Epithelial cell of proximal tubule (primary cell): Measurements from ENCODE around the gene TMC6. TPM values are rescaled to one million over a fixed set of nuclear protein-coding genes. Genes with fewer than 3 reads are reported as not detected.

ENCODE experiments used
- DNase-seq: peaks from one replicate; pipeline ENCODE4 v3.0.0-alpha.2; 2011; ENCODE audit warnings: low read depth
- H3K4me3 ChIP-seq: 2 replicates; pipeline ENCODE4 v1.5.1; 2011; ENCODE audit warnings: low read depth, mild to moderate bottlenecking, low read length
- total RNA-seq: library from RNA; depleted of rRNA; stranded (reverse); fragments of >200 nt; gene quantifications from 2 replicates; pipeline ENCODE4 v1.2.3, GENCODE V29; 2015
- TF ChIP-seq, protein P1 (sequence below): conservative IDR thresholded peaks from 2 replicates; pipeline ENCODE4 v1.5.1; 2012; ENCODE audit warnings: low read depth, mild to moderate bottlenecking, low read length

The TMC6 gene
- total RNA-seq, 1 donor from 2014 or later = 52.1 TPM

- no peak overlapping the region for H3K4me3 ChIP-seq
- TF ChIP-seq, protein P1, sequence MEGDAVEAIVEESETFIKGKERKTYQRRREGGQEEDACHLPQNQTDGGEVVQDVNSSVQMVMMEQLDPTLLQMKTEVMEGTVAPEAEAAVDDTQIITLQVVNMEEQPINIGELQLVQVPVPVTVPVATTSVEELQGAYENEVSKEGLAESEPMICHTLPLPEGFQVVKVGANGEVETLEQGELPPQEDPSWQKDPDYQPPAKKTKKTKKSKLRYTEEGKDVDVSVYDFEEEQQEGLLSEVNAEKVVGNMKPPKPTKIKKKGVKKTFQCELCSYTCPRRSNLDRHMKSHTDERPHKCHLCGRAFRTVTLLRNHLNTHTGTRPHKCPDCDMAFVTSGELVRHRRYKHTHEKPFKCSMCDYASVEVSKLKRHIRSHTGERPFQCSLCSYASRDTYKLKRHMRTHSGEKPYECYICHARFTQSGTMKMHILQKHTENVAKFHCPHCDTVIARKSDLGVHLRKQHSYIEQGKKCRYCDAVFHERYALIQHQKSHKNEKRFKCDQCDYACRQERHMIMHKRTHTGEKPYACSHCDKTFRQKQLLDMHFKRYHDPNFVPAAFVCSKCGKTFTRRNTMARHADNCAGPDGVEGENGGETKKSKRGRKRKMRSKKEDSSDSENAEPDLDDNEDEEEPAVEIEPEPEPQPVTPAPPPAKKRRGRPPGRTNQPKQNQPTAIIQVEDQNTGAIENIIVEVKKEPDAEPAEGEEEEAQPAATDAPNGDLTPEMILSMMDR = no peak
- DNase-seq = no peak
These were observed 20.4 kb downstream of the TMC6 start for GRCh38 chr17:78107976-78108725.

DNA sequence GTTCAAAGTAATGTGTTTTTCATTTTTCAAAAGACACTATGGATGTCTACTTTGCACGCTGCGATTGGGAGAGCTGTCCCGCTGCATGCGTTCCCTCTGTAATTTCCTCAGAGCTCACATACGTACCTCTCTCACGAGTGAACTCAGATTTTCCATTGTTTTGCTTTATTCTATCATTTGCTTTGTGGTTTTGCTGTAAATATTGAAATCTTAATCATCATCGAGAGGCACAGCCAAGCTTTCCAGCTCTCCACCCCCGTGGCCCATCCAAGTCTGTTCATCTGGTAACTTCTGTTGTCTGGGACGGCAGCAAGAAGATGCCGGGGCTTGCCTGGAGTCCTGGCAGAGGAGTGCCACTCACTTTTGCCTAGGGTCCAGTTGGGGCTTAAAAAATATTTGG lies 21.1 kb downstream of the TMC6 start:
- DNase-seq = no peak
- no peak overlapping the region for H3K4me3 ChIP-seq
- TF ChIP-seq, protein P1 = no peak

GRCh38 chr17:78106211-78106610 lies 22.3 kb downstream of the TMC6 start:
- H3K4me3 ChIP-seq = no peak overlapping the region
- DNase-seq = no peak
- TF ChIP-seq, protein P1 = no peak

GRCh38 chr17:78105551-78105950 lies 23.0 kb downstream of the TMC6 start:
- DNase-seq = no peak
- no peak overlapping the region for H3K4me3 ChIP-seq
- TF ChIP-seq, protein P1 = no peak

DNA sequence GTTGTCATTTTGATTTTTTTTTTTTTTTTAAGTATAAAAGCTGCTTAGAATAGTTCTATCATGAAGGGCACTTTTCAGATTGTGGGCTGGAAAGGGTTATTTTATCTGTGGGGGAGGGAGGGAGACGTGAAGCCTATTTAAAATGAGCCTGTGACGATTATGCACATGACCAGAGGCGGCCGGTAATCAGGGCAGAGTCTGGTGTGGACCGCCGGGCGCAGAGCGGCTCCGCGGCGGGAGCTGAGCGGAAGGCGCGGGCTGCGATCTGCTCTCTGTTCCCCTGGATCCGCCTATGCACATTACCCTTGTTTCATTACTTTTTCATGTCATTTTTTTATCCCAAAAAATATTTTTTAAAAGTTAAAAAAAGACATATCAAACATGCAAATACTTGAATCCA lies 23.5 kb downstream of the TMC6 start:
- no peak overlapping the region for H3K4me3 ChIP-seq
- no peak for DNase-seq
- TF ChIP-seq, protein P1 = no peak

GRCh38 chr17:78104540-78104941 lies 24.0 kb downstream of the TMC6 start:
- TF ChIP-seq, protein P1 = no peak
- DNase-seq = no peak
- no peak overlapping the region for H3K4me3 ChIP-seq

DNA sequence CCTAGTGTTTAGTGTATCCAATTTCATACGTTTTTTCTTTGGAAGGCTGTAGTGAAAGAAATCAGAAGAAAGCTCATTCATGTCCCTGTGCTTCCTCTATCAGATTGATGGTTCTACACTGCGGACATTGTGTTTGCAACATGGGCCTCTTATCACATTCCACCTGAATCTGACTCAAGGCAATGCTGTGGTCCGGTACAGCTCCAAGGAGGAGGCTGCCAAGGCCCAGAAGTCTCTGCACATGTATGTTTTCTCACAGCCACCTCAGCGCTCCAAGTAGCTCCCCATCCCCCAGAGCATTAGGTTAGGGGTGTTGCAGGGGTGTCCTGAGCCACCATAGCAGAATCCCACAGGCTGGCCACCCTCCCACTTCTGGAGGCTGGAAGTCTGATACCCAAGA lies 25.2 kb downstream of the TMC6 start:
- no peak overlapping the region for H3K4me3 ChIP-seq
- DNase-seq = no peak
- TF ChIP-seq, protein P1 = no peak
